Measurements from ENCODE around the gene MAP2K7.
"Not testable (repeated sequence)": the region's sequence is repeated elsewhere in the genome, so short reads cannot be mapped to it uniquely, and the experiment has no call there.

Gene MAP2K7

GRCh38 chr19:7941895-7942596 is 38.4 kb downstream of the MAP2K7 start:
- Histone ChIP-seq H3K4me3 (ENCODE audit: low read length) (no peak overlapping the region), H3K9me3 (ENCODE audit: control insufficient read depth, low read length) (no peaks in the 10 kb centered on the region), H3K36me3 (ENCODE audit: control insufficient read depth, insufficient read depth, low read length) (peaks cover 4% of the 10 kb centered on the region), H3K9ac (ENCODE audit: low read length) (peak overlapping the region; percentile 98), H3K4me1 (ENCODE audit: control insufficient read depth, insufficient read depth, low read length) (peaks cover 9% of the 10 kb centered on the region), H3K27me3 (ENCODE audit: control insufficient read depth, insufficient read depth, low read length) (no peaks in the 10 kb centered on the region)

- Histone ChIP-seq H3K4me1 (ENCODE audit: control insufficient read depth, insufficient read depth, low read length) (peaks cover 9% of the 10 kb centered on the region), H3K9ac (ENCODE audit: low read length) (peak overlapping the region; percentile 98), H3K4me3 (ENCODE audit: low read length) (peak overlapping the region; percentile 89), H3K27me3 (ENCODE audit: control insufficient read depth, insufficient read depth, low read length) (no peaks in the 10 kb centered on the region), H3K9me3 (ENCODE audit: control insufficient read depth, low read length) (no peaks in the 10 kb centered on the region), H3K36me3 (ENCODE audit: control insufficient read depth, insufficient read depth, low read length) (peaks cover 4% of the 10 kb centered on the region)
These were observed 39.3 kb downstream of the MAP2K7 start for GRCh38 chr19:7942981-7943443.

- H3K9ac ChIP-seq (ENCODE audit: low read length) = peak within 1 kb of the TSS; percentile 98
- H3K4me3 ChIP-seq (ENCODE audit: low read length) = peak within 1 kb of the TSS; percentile 89
- H3K4me1 ChIP-seq (ENCODE audit: control insufficient read depth, insufficient read depth, low read length) = peaks cover 9% of the 10 kb centered on the region
These were observed 39.9 kb downstream of the MAP2K7 start, which contains the start of gene TIMM44 for GRCh38 chr19:7943444-7944176. Gene TIMM44 (minus strand): TSS chr19:7943666. CDS start chr19:7943651, 15 bp downstream.

GRCh38 chr19:7944177-7944761 is 40.6 kb downstream of the MAP2K7 start:
- peak overlapping the region; percentile 85 for H3K4me3 ChIP-seq (ENCODE audit: low read length)
- H3K9me3 ChIP-seq (ENCODE audit: control insufficient read depth, low read length) = no peaks in the 10 kb centered on the region
- peaks cover 9% of the 10 kb centered on the region for H3K4me1 ChIP-seq (ENCODE audit: control insufficient read depth, insufficient read depth, low read length)
- peaks cover 4% of the 10 kb centered on the region for H3K36me3 ChIP-seq (ENCODE audit: control insufficient read depth, insufficient read depth, low read length)
- peak overlapping the region; percentile 98 for H3K9ac ChIP-seq (ENCODE audit: low read length)
- H3K27me3 ChIP-seq (ENCODE audit: control insufficient read depth, insufficient read depth, low read length) = no peaks in the 10 kb centered on the region

More at GRCh38 chr19:7943444-7944176, 39.9 kb downstream of the MAP2K7 start, which contains the start of gene TIMM44:
- Histone ChIP-seq H3K36me3 (ENCODE audit: control insufficient read depth, insufficient read depth, low read length) (peaks cover 4% of the 10 kb centered on the region), H3K27me3 (ENCODE audit: control insufficient read depth, insufficient read depth, low read length) (no peaks in the 10 kb centered on the region), H3K9me3 (ENCODE audit: control insufficient read depth, low read length) (no peaks in the 10 kb centered on the region)

DNA sequence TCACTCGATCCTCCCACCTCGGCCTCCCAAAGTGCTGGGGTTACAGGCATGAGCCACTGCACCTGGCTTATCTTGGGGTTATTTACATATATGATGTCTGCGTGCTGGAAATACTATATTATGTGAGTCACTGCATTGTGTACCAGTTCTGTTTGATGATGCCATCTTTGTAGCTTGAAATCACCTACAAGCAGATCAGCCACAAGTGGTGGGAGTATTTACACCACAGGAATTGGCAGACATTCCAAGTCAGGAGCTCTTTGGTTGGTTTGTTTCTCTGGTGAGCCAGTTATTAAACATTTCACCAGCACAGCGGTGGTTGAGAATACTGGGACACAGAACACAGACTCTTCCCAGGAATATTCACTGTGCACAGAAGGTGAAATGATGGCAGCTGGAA is 44.3 kb downstream of the MAP2K7 start:
- peaks cover under 1% of the 10 kb centered on the region for H3K4me1 ChIP-seq (ENCODE audit: control insufficient read depth, insufficient read depth, low read length)
- H3K9ac ChIP-seq (ENCODE audit: low read length) = no peak overlapping the region
- H3K4me3 ChIP-seq (ENCODE audit: low read length) = no peak overlapping the region
- H3K9me3 ChIP-seq (ENCODE audit: control insufficient read depth, low read length) = no peaks in the 10 kb centered on the region
- H3K27me3 ChIP-seq (ENCODE audit: control insufficient read depth, insufficient read depth, low read length) = no peaks in the 10 kb centered on the region
- no peaks in the 10 kb centered on the region for H3K36me3 ChIP-seq (ENCODE audit: control insufficient read depth, insufficient read depth, low read length)

DNA sequence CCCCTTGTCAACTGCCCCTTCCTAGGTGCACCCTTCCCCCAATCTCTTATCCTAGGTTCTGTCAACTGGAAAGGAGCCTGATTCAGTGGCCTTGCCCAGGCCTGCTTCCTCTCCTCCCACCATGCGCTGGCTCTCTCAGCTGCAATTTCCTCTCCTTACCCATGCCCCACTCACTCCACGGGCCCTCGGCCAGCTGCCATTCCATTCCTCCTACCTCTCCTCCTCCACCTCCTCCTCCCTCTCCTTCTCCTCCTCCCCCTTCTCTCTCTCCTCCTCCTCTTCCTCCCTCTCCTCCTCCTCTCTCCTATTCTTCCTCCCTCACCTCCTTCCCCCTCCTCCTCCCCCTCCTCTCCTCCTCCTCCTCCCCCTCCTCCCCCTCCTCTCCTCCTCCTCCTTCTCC is 49.4 kb downstream of the MAP2K7 start:
- Histone ChIP-seq H3K4me1 (ENCODE audit: control insufficient read depth, insufficient read depth, low read length) (no peaks in the 10 kb centered on the region), H3K27me3 (ENCODE audit: control insufficient read depth, insufficient read depth, low read length) (no peaks in the 10 kb centered on the region), H3K4me3 (ENCODE audit: low read length) (no peak overlapping the region), H3K9me3 (ENCODE audit: control insufficient read depth, low read length) (no peaks in the 10 kb centered on the region), H3K9ac (ENCODE audit: low read length) (no peak overlapping the region), H3K36me3 (ENCODE audit: control insufficient read depth, insufficient read depth, low read length) (no peaks in the 10 kb centered on the region)

DNA sequence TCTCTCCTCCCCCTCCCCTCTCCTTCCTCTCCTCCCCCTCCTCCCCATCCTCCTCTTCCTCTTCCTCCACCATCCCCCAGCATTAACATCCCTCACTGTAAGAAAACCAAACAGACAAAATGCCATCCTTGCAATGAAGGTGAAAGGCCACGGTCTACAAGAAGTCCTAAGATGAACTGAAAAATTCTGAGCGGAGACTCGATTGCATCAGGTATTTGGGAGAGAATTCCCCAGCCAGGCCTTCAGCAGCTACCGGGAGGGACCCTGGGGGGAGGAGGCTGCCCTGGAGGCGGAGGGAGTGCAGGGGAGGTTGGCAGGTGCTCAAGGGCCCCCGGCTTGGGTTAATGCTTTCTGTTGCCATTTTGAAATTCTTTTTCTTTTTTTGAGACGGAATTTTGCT is 49.9 kb downstream of the MAP2K7 start:
- Histone ChIP-seq H3K4me1 (ENCODE audit: control insufficient read depth, insufficient read depth, low read length) (no peaks in the 10 kb centered on the region), H3K9me3 (ENCODE audit: control insufficient read depth, low read length) (no peaks in the 10 kb centered on the region), H3K36me3 (ENCODE audit: control insufficient read depth, insufficient read depth, low read length) (no peaks in the 10 kb centered on the region), H3K4me3 (ENCODE audit: low read length) (no peak overlapping the region), H3K27me3 (ENCODE audit: control insufficient read depth, insufficient read depth, low read length) (no peaks in the 10 kb centered on the region), H3K9ac (ENCODE audit: low read length) (no peak overlapping the region)

- Histone ChIP-seq H3K36me3 (ENCODE audit: control insufficient read depth, insufficient read depth, low read length) (no peaks in the 10 kb centered on the region), H3K9ac (ENCODE audit: low read length) (no peak overlapping the region), H3K4me1 (ENCODE audit: control insufficient read depth, insufficient read depth, low read length) (no peaks in the 10 kb centered on the region), H3K27me3 (ENCODE audit: control insufficient read depth, insufficient read depth, low read length) (no peaks in the 10 kb centered on the region), H3K4me3 (ENCODE audit: low read length) (no peak overlapping the region), H3K9me3 (ENCODE audit: control insufficient read depth, low read length) (no peaks in the 10 kb centered on the region)
These were observed 52.0 kb downstream of the MAP2K7 start for GRCh38 chr19:7955696-7956095.

DNA sequence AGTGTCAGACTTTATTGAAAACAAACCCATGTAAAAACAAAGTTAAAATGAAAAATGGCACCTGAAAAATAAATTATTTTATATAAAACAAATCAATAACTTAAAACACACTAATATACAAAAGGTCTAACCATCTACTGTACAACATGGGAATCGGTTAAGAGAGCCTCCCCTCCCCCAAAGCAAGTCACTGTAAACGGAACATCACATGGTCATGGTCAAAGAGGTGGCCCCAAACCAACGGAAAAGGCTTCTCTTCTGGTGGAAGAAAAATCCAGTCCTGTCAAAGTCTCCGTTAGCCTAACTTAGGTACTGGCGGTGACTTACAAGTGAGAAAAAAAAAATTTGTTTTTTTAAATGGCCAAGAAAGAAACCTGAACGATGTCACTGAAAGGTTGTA is 55.5 kb downstream of the MAP2K7 start:
- Histone ChIP-seq H3K36me3 (ENCODE audit: control insufficient read depth, insufficient read depth, low read length) (no peaks in the 10 kb centered on the region), H3K27me3 (ENCODE audit: control insufficient read depth, insufficient read depth, low read length) (no peaks in the 10 kb centered on the region), H3K4me1 (ENCODE audit: control insufficient read depth, insufficient read depth, low read length) (no peaks in the 10 kb centered on the region), H3K9ac (ENCODE audit: low read length) (no peak overlapping the region), H3K4me3 (ENCODE audit: low read length) (no peak overlapping the region), H3K9me3 (ENCODE audit: control insufficient read depth, low read length) (no peaks in the 10 kb centered on the region)

GRCh38 chr19:7961082-7961481 is 57.4 kb downstream of the MAP2K7 start:
- H3K4me1 ChIP-seq (ENCODE audit: control insufficient read depth, insufficient read depth, low read length); H3K9me3 ChIP-seq (ENCODE audit: control insufficient read depth, low read length); H3K9ac ChIP-seq (ENCODE audit: low read length); H3K36me3 ChIP-seq (ENCODE audit: control insufficient read depth, insufficient read depth, low read length); H3K4me3 ChIP-seq (ENCODE audit: low read length); H3K27me3 ChIP-seq (ENCODE audit: control insufficient read depth, insufficient read depth, low read length): not testable (repeated sequence)

GRCh38 chr19:7961920-7962626 is 58.4 kb downstream of the MAP2K7 start:
- no peaks in the 10 kb centered on the region for H3K27me3 ChIP-seq (ENCODE audit: control insufficient read depth, insufficient read depth, low read length)
- no peaks in the 10 kb centered on the region for H3K4me1 ChIP-seq (ENCODE audit: control insufficient read depth, insufficient read depth, low read length)
- H3K4me3 ChIP-seq (ENCODE audit: low read length) = no peak overlapping the region
- no peaks in the 10 kb centered on the region for H3K36me3 ChIP-seq (ENCODE audit: control insufficient read depth, insufficient read depth, low read length)
- H3K9ac ChIP-seq (ENCODE audit: low read length) = no peak overlapping the region
- H3K9me3 ChIP-seq (ENCODE audit: control insufficient read depth, low read length) = no peaks in the 10 kb centered on the region
